GM12878 (cell line): ENCODE results near the gene DEPDC1B.
"Not testable (repeated sequence)": the region's sequence is repeated elsewhere in the genome, so short reads cannot be mapped to it uniquely, and the experiment has no call there.

Source experiments
- ATF3 ChIP-seq: IDR thresholded peaks from 2 replicates; pipeline ENCODE4 v1.6.1; 2011; ENCODE audit warnings: low read depth, mild to moderate bottlenecking, low read length, moderate library complexity, borderline replicate concordance; ENCODE audit errors: extremely low read depth
- BACH1 ChIP-seq: fragments of 450-650 bp; IDR thresholded peaks from 2 replicates; pipeline ENCODE4 v1.6.1; 2017; ENCODE audit warnings: mild to moderate bottlenecking, borderline replicate concordance
- BCLAF1 ChIP-seq: fragments of 450-650 bp; IDR thresholded peaks from 2 replicates; pipeline ENCODE4 v1.6.1; 2017; ENCODE audit warnings: antibody characterized with exemption, mild to moderate bottlenecking, moderate library complexity
- CREB1 ChIP-seq: IDR thresholded peaks from 2 replicates; pipeline ENCODE4 v1.6.1; 2012; ENCODE audit warnings: low read depth, mild to moderate bottlenecking, inconsistent platforms
- GABPA ChIP-seq: IDR thresholded peaks from 2 replicates; pipeline ENCODE4 v1.6.1; 2014; ENCODE audit warnings: antibody characterized with exemption, low read depth, mild to moderate bottlenecking, inconsistent platforms
- JUND ChIP-seq: IDR thresholded peaks from 2 replicates; pipeline ENCODE4 v1.6.1; 2012; ENCODE audit warnings: low read depth, mild to moderate bottlenecking, low read length, improper control_type of control experiment, moderate library complexity
- POLR2A ChIP-seq: IDR thresholded peaks from 2 replicates; pipeline ENCODE4 v1.6.1; 2011; ENCODE audit warnings: low read depth, mild to moderate bottlenecking, low read length
- POLR2AphosphoS5 ChIP-seq: IDR thresholded peaks from 2 replicates; pipeline ENCODE4 v1.6.1; 2011; ENCODE audit warnings: mild to moderate bottlenecking, low read length, inconsistent platforms
- REST ChIP-seq: IDR thresholded peaks from 2 replicates; pipeline ENCODE4 v1.6.1; 2012; ENCODE audit warnings: mild to moderate bottlenecking, low read depth, low read length
- ZNF274 ChIP-seq: IDR thresholded peaks from one replicate; pipeline ENCODE4 v1.8.0; 2011; ENCODE audit not compliant: insufficient read length, insufficient read depth
- TF ChIP-seq, protein P1 (sequence below), 3 experiments: IDR thresholded peaks in 2 of 3; conservative IDR thresholded peaks in 1 of 3; 2 replicates each; pipeline ENCODE4 v1.5.1; 2011; ENCODE audit warnings: low read depth in 3 of 3, low read length in 3 of 3, mild to moderate bottlenecking in 3 of 3, control low read depth in 2 of 3, moderate library complexity in 2 of 3, inconsistent platforms in 1 of 3, mixed read lengths in 1 of 3; ENCODE audit not compliant: control insufficient read depth in 2 of 3, insufficient read depth in 1 of 3; ENCODE audit errors: extremely low read depth in 1 of 3

GRCh38 chr5:60682007-60682406, 18.0 kb downstream of the DEPDC1B start:
- TF ChIP-seq POLR2A, ZNF274, ATF3, CREB1, REST, BACH1, JUND, GABPA, BCLAF1, POLR2AphosphoS5: not testable (repeated sequence)
- TF ChIP-seq, protein P1, sequence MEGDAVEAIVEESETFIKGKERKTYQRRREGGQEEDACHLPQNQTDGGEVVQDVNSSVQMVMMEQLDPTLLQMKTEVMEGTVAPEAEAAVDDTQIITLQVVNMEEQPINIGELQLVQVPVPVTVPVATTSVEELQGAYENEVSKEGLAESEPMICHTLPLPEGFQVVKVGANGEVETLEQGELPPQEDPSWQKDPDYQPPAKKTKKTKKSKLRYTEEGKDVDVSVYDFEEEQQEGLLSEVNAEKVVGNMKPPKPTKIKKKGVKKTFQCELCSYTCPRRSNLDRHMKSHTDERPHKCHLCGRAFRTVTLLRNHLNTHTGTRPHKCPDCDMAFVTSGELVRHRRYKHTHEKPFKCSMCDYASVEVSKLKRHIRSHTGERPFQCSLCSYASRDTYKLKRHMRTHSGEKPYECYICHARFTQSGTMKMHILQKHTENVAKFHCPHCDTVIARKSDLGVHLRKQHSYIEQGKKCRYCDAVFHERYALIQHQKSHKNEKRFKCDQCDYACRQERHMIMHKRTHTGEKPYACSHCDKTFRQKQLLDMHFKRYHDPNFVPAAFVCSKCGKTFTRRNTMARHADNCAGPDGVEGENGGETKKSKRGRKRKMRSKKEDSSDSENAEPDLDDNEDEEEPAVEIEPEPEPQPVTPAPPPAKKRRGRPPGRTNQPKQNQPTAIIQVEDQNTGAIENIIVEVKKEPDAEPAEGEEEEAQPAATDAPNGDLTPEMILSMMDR (IDR thresholded peaks at IDR 0.05 in 2 of 3, conservative IDR thresholded peaks at IDR 0.05 in 1 of 3; ENCODE audit: control insufficient read depth in 2 of 3, extremely low read depth in 1 of 3, insufficient read depth in 1 of 3, low read depth in 3 of 3, low read length in 3 of 3) = not testable (repeated sequence)
